Esophagus squamous epithelium (tissue), 5 donors: ENCODE data around the gene SNIP1. TPM values are rescaled to one million over a fixed set of nuclear protein-coding genes. Genes with fewer than 3 reads are reported as not detected.
A peak's percentile ranks its signal among the peaks of the same experiment; 100 is the strongest.

ENCODE experiments used
- DNase-seq: peaks from one replicate; lab custom pipeline; 2025; lab: John Stamatoyannopoulos, UW
- H3K27ac ChIP-seq, 4 donors: fragments of 200-600 bp; sonication (generic); one replicate each; pipeline ENCODE4 v1.5.1; 2016 to 2019; ENCODE audit warnings: mild to moderate bottlenecking in 1 of 4
- H3K27me3 ChIP-seq, 4 donors: fragments of 200-600 bp; sonication (generic); 1 replicate in 3 of 4; 2 replicates in 1 of 4; pipeline versions ENCODE4 v1.5.1 to v1.6.0; 2017 to 2021; ENCODE audit warnings: antibody characterized with exemption in 1 of 4
- H3K36me3 ChIP-seq, 3 donors: fragments of 200-600 bp; sonication (generic); one replicate each; pipeline ENCODE4 v1.5.1; 2016 to 2019
- H3K4me1 ChIP-seq, 3 donors: fragments of 200-600 bp; sonication (generic); one replicate each; pipeline ENCODE4 v1.5.1; 2017 to 2019
- H3K4me3 ChIP-seq, 4 donors: fragments of 200-600 bp; sonication (generic); 1 replicate in 3 of 4; 2 replicates in 1 of 4; pipeline ENCODE4 v1.5.1; 2016 to 2019; ENCODE audit warnings: mild to moderate bottlenecking in 2 of 4, moderate library complexity in 1 of 4
- H3K9me3 ChIP-seq, 3 donors: fragments of 200-600 bp; sonication (generic); one replicate each; pipeline ENCODE4 v1.5.1; 2016 to 2019
- CTCF ChIP-seq, 6 experiments: fragments of 450-650 bp in 4 of 6; fragments of 200-600 bp in 2 of 6; sonication (generic) in 2 of 6; IDR thresholded peaks; one replicate each; pipeline ENCODE4 v1.5.1; 2016 to 2019; ENCODE audit warnings: antibody characterized with exemption in 6 of 6, mild to moderate bottlenecking in 4 of 6, moderate library complexity in 4 of 6
- POLR2A ChIP-seq, 4 donors: fragments of 450-650 bp; IDR thresholded peaks; one replicate each; pipeline ENCODE4 v1.6.1; 2017; ENCODE audit warnings: antibody characterized with exemption in 4 of 4, mild to moderate bottlenecking in 4 of 4, moderate library complexity in 3 of 4
- WGBS, 2 donors: methylation state at CpG; one replicate each; pipeline ENCODE4 v1.1.5; 2018; 5-methylcytosine and 5-hydroxymethylcytosine counted together
- intact Hi-C: fragments of 100-400 bp; cut with DNase I; formaldehyde crosslinking; loops from one replicate; pipeline ENCODE4 v1.15.0; 2022
- total RNA-seq, 4 donors: library from RNA; depleted of rRNA; stranded (reverse); fragments of >200 nt; gene quantifications; one replicate each; pipeline ENCODE4 v1.1.0, GENCODE V29; 2016
- donor health status: DM: yes; HTN: yes; CAD: no.

The SNIP1 gene
- total RNA-seq, 4 donors from 2014 or later, result 10.5 to 21.1 (median 13.1) TPM

- DNase-seq, result no peak
- Histone ChIP-seq H3K4me3 (no peak overlapping the region), H3K27ac (peak overlapping the region in 1 of 4 donors; percentile 2), H3K4me1 (peaks cover 0 to 18% (median 0%) of the 10 kb centered on the region in 3 donors), H3K27me3 (no peaks in the 10 kb centered on the region), H3K9me3 (no peaks in the 10 kb centered on the region), H3K36me3 (peaks cover 5 to 95% (median 8%) of the 10 kb centered on the region in 3 donors)
- no peak for TF ChIP-seq POLR2A (IDR thresholded peaks at IDR 0.05)
- TF ChIP-seq CTCF (IDR thresholded peaks at IDR 0.05), result no peak
- WGBS, 2 donors, result 36 to 73% methylated on average over 1 to 2 of the region's 2 CpGs
- intact Hi-C loops, result no loop called here
These were observed 56.3 kb downstream of the SNIP1 start for GRCh38 chr1:37497832-37498231.

- H3K27me3 ChIP-seq, result no peaks in the 10 kb centered on the region
- 70 to 74% methylated on average over 1 of the region's 1 CpG for WGBS, 2 donors
- peaks cover 0 to 95% (median 6%) of the 10 kb centered on the region in 3 donors for H3K36me3 ChIP-seq
- TF ChIP-seq POLR2A (IDR thresholded peaks at IDR 0.05), result no peak
- TF ChIP-seq CTCF (IDR thresholded peaks at IDR 0.05), result no peak
- H3K27ac ChIP-seq, result no peak overlapping the region
- H3K4me3 ChIP-seq, result no peak overlapping the region
- intact Hi-C loops, result no loop called here
- peaks cover 0 to 18% (median 0%) of the 10 kb centered on the region in 3 donors for H3K4me1 ChIP-seq
- DNase-seq, result no peak
- no peaks in the 10 kb centered on the region for H3K9me3 ChIP-seq
These were observed 58.2 kb downstream of the SNIP1 start for GRCh38 chr1:37495875-37496274.

GRCh38 chr1:37493336-37494098 lies 60.6 kb downstream of the SNIP1 start:
- no peak for TF ChIP-seq POLR2A (IDR thresholded peaks at IDR 0.05)
- no peak for TF ChIP-seq CTCF (IDR thresholded peaks at IDR 0.05)
- intact Hi-C loops, result no loop called here

GRCh38 chr1:37487619-37487984 lies 66.5 kb downstream of the SNIP1 start:
- WGBS, 2 donors, result 62 to 73% methylated on average over 5 of the region's 5 CpGs
- TF ChIP-seq POLR2A (IDR thresholded peaks at IDR 0.05) (no peak), CTCF (IDR thresholded peaks at IDR 0.05) (no peak)
- Histone ChIP-seq H3K9me3 (no peaks in the 10 kb centered on the region), H3K36me3 (peaks cover 12 to 68% (median 26%) of the 10 kb centered on the region in 3 donors), H3K4me1 (peaks cover 34 to 51% (median 39%) of the 10 kb centered on the region in 3 donors), H3K27me3 (no peaks in the 10 kb centered on the region), H3K27ac (peak overlapping the region; percentile 78 to 89 (median 81)), H3K4me3 (no peak overlapping the region)
- no peak for DNase-seq
- intact Hi-C loops, result loop anchor here (5.0 kb wide), 1 partner anchor 35 kb away; no protein-coding TSS in a partner anchor

More at GRCh38 chr1:37493336-37494098, 60.6 kb downstream of the SNIP1 start:
- DNase-seq, result no peak
- Histone ChIP-seq H3K4me1 (peaks cover 0 to 8% (median 0%) of the 10 kb centered on the region in 3 donors), H3K9me3 (no peaks in the 10 kb centered on the region), H3K36me3 (peaks cover 0 to 95% (median 12%) of the 10 kb centered on the region in 3 donors), H3K4me3 (no peak overlapping the region), H3K27ac (no peak overlapping the region), H3K27me3 (no peaks in the 10 kb centered on the region)
- WGBS, 2 donors, result 86 to 89% methylated on average over 2 of the region's 2 CpGs
